Stimulated activated CD4-positive, alpha-beta T cell treated with anti-CD3 and anti-CD28 coated beads, Interleukin-1b, Interleukin-23, amount 100 ng/mL, for 48 hours (primary cell): ENCODE results near the gene LRTM2.

Experiments
- DNase-seq: peaks from one replicate; pipeline ENCODE4 v3.0.0-alpha.2; 2020

Gene LRTM2

GRCh38 chr12:1830981-1831963 is 10.9 kb downstream of the LRTM2 start:
- no peak for DNase-seq

GRCh38 chr12:1832801-1833595 is 12.6 kb downstream of the LRTM2 start:
- no peak for DNase-seq

GRCh38 chr12:1833596-1834028 is 13.2 kb downstream of the LRTM2 start:
- no peak for DNase-seq

GRCh38 chr12:1834186-1834925 is 14.0 kb downstream of the LRTM2 start:
- DNase-seq: no peak

GRCh38 chr12:1835211-1836131 is 15.1 kb downstream of the LRTM2 start:
- DNase-seq: no peak

GRCh38 chr12:1836241-1836803 is 16.0 kb downstream of the LRTM2 start:
- DNase-seq: no peak

- no peak for DNase-seq
Observed at GRCh38 chr12:1836854-1837421, 16.6 kb downstream of the LRTM2 start.

GRCh38 chr12:1837541-1838204 is 17.3 kb downstream of the LRTM2 start:
- no peak for DNase-seq

- DNase-seq: no peak
Observed at GRCh38 chr12:1838205-1838993, 18.0 kb downstream of the LRTM2 start.

- DNase-seq: no peak
Observed at GRCh38 chr12:1838994-1839365, 18.6 kb downstream of the LRTM2 start.

- DNase-seq: no peak
Observed at GRCh38 chr12:1839464-1839863, 19.1 kb downstream of the LRTM2 start.

GRCh38 chr12:1839956-1840951 is 19.9 kb downstream of the LRTM2 start:
- no peak for DNase-seq

GRCh38 chr12:1840981-1841425 is 20.6 kb downstream of the LRTM2 start:
- no peak for DNase-seq

GRCh38 chr12:1841586-1842182 is 21.3 kb downstream of the LRTM2 start:
- DNase-seq: no peak

- no peak for DNase-seq
Observed at GRCh38 chr12:1842183-1842904, 22.0 kb downstream of the LRTM2 start.

GRCh38 chr12:1842905-1843640 is 22.7 kb downstream of the LRTM2 start:
- no peak for DNase-seq

- DNase-seq: no peak
Observed at GRCh38 chr12:1843641-1844005, 23.3 kb downstream of the LRTM2 start.
